H1 (cell line): ENCODE measurements around the gene TRDN. TPM values are rescaled to one million over a fixed set of nuclear protein-coding genes. Genes with fewer than 3 reads are reported as not detected.

Experiments used
- CTCF ChIA-PET: fragments of 300-600 bp; sonication (Branson Sonifier 250); formaldehyde crosslinking; loops from one replicate; lab custom pipeline; 2021; ENCODE audit not compliant: partially characterized antibody; lab: Charles Lee
- POLR2A ChIA-PET: fragments of 300-600 bp; sonication (Branson Sonifier 250); formaldehyde crosslinking; loops from one replicate; lab custom pipeline; 2021; ENCODE audit warnings: inconsistent platforms; ENCODE audit not compliant: partially characterized antibody; lab: Charles Lee
- DNase-seq, 2 experiments: peaks; one replicate each; pipeline versions ENCODE4 v3.0.0 to v3.0.0-alpha.2; 2010 to 2022; ENCODE audit warnings: low spot score in 2 of 2, low read depth in 1 of 2, mixed read lengths in 1 of 2
- FAIRE-seq: peaks from 2 replicates; lab custom pipeline; 2011; peaks lifted over from hg19 to GRCh38; lab: Jason Lieb, UNC
- H2AFZ ChIP-seq: 2 replicates; pipeline ENCODE4 v1.8.1; 2012; ENCODE audit warnings: low read length, inconsistent platforms
- H2AK5ac ChIP-seq: 2 replicates; pipeline ENCODE4 v1.6.1; 2013; ENCODE audit warnings: low read depth, low read length
- H2BK120ac ChIP-seq: replicated peaks from 2 replicates; pipeline ENCODE3; 2013; ENCODE audit warnings: low read depth, low read length, inconsistent platforms
- H2BK12ac ChIP-seq: 2 replicates; pipeline ENCODE4 v1.6.1; 2013; ENCODE audit warnings: low read depth, low read length
- H2BK15ac ChIP-seq: 2 replicates; pipeline ENCODE4 v1.6.1; 2013; ENCODE audit warnings: low read length
- H2BK20ac ChIP-seq: 2 replicates; pipeline ENCODE4 v1.6.1; 2013; ENCODE audit warnings: low read length
- H2BK5ac ChIP-seq: 2 replicates; pipeline ENCODE4 v1.6.1; 2013; ENCODE audit warnings: low read depth, low read length
- H3K14ac ChIP-seq: 2 replicates; pipeline ENCODE4 v1.6.1; 2013; ENCODE audit warnings: inconsistent platforms; ENCODE audit not compliant: insufficient read length
- H3K18ac ChIP-seq: 2 replicates; pipeline ENCODE4 v1.6.1; 2013; ENCODE audit warnings: low read length; ENCODE audit errors: extremely low read depth
- H3K23ac ChIP-seq: 2 replicates; pipeline ENCODE4 v1.6.1; 2013; ENCODE audit warnings: inconsistent platforms; ENCODE audit not compliant: insufficient read length
- H3K23me2 ChIP-seq: 2 replicates; pipeline ENCODE4 v1.6.1; 2013; ENCODE audit warnings: low read depth, low read length
- H3K27ac ChIP-seq: 2 replicates; pipeline ENCODE4 v1.6.1; 2011; ENCODE audit warnings: low read depth, low read length, inconsistent platforms
- H3K27me3 ChIP-seq, 4 experiments: replicated peaks in 1 of 4; 1 replicate in 1 of 4; 2 replicates in 3 of 4; pipeline versions ENCODE4 v1.6.1 to v1.8.1; 2011 to 2013; ENCODE audit warnings: low read length in 3 of 4, mild to moderate bottlenecking in 3 of 4, inconsistent platforms in 2 of 4, mixed read lengths in 2 of 4, moderate library complexity in 1 of 4; ENCODE audit not compliant: control insufficient read depth in 3 of 4, insufficient read depth in 3 of 4; ENCODE audit errors: extremely low read depth in 1 of 4
- H3K36me3 ChIP-seq, 4 experiments: 2 replicates each; pipeline versions ENCODE4 v1.6.1 to v1.8.1; 2011 to 2013; ENCODE audit warnings: mild to moderate bottlenecking in 4 of 4, low read length in 3 of 4, moderate library complexity in 2 of 4, control low read depth in 1 of 4, inconsistent platforms in 1 of 4; ENCODE audit not compliant: insufficient read depth in 4 of 4, control insufficient read depth in 2 of 4
- H3K4ac ChIP-seq: replicated peaks from 2 replicates; pipeline ENCODE3; 2013; ENCODE audit warnings: low read length, low read depth, mixed read lengths, inconsistent platforms; ENCODE audit not compliant: insufficient read length
- H3K4me1 ChIP-seq, 4 experiments: replicated peaks in 1 of 4; 1 replicate in 1 of 4; 2 replicates in 3 of 4; pipeline versions ENCODE4 v1.6.1 to v1.8.1; 2011 to 2013; ENCODE audit warnings: low read length in 3 of 4, inconsistent platforms in 2 of 4, mixed read lengths in 1 of 4; ENCODE audit not compliant: insufficient read depth in 4 of 4, control insufficient read depth in 3 of 4
- H3K4me2 ChIP-seq, 2 experiments: 2 replicates each; pipeline versions ENCODE4 v1.6.1 to v1.8.1; 2011 to 2013; ENCODE audit warnings: low read depth in 2 of 2, low read length in 2 of 2, control low read depth in 1 of 2, inconsistent platforms in 1 of 2, mild to moderate bottlenecking in 1 of 2; ENCODE audit not compliant: insufficient read depth in 1 of 2
- H3K4me3 ChIP-seq, 4 experiments: fragments of 200-600, 300-600 bp in 1 of 4; sonication (generic), shearing (Covaris generic), sonication (Bioruptor Twin) in 1 of 4; 2 replicates each; pipeline versions ENCODE4 v1.5.1 to v1.8.1; 2011 to 2016; ENCODE audit warnings: low read length in 4 of 4, low read depth in 3 of 4, control low read depth in 2 of 4, inconsistent platforms in 2 of 4, mild to moderate bottlenecking in 2 of 4, mixed read lengths in 1 of 4, moderate library complexity in 1 of 4; ENCODE audit not compliant: insufficient read depth in 2 of 4; ENCODE audit errors: extremely low read depth in 1 of 4
- H3K56ac ChIP-seq: replicated peaks from 2 replicates; pipeline ENCODE3; 2013; ENCODE audit warnings: low read depth, mild to moderate bottlenecking, mixed read lengths, low read length, inconsistent platforms; ENCODE audit not compliant: insufficient read length
- H3K79me1 ChIP-seq: 2 replicates; pipeline ENCODE4 v1.6.1; 2013; ENCODE audit warnings: low read depth, low read length, control low read depth
- H3K79me2 ChIP-seq, 2 experiments: 2 replicates each; pipeline versions ENCODE4 v1.6.1 to v1.8.1; 2012 to 2013; ENCODE audit warnings: low read length in 2 of 2, mild to moderate bottlenecking in 2 of 2, inconsistent platforms in 1 of 2; ENCODE audit not compliant: insufficient read depth in 2 of 2, control insufficient read depth in 1 of 2
- H3K9ac ChIP-seq, 4 experiments: replicated peaks in 1 of 4; 1 replicate in 1 of 4; 2 replicates in 3 of 4; pipeline versions ENCODE4 v1.6.1 to v1.8.1; 2011 to 2013; ENCODE audit warnings: low read depth in 3 of 4, low read length in 3 of 4, control low read depth in 2 of 4, mild to moderate bottlenecking in 2 of 4, moderate library complexity in 2 of 4, inconsistent platforms in 1 of 4; ENCODE audit errors: extremely low read depth in 1 of 4
- H3K9me3 ChIP-seq, 2 experiments: 2 replicates each; pipeline versions ENCODE4 v1.6.1 to v1.8.1; 2012 to 2013; ENCODE audit warnings: mild to moderate bottlenecking in 2 of 2, moderate library complexity in 2 of 2, control low read depth in 1 of 2, inconsistent platforms in 1 of 2, low read depth in 1 of 2, low read length in 1 of 2, mixed read lengths in 1 of 2; ENCODE audit not compliant: insufficient read depth in 2 of 2
- H4K20me1 ChIP-seq, 2 experiments: replicated peaks in 1 of 2; 2 replicates each; pipeline versions ENCODE3 to v1.8.1; 2011 to 2013; ENCODE audit warnings: inconsistent platforms in 2 of 2, low read length in 2 of 2, mild to moderate bottlenecking in 1 of 2; ENCODE audit not compliant: insufficient read depth in 2 of 2, control insufficient read depth in 1 of 2
- H4K5ac ChIP-seq: 2 replicates; pipeline ENCODE4 v1.6.1; 2013; ENCODE audit warnings: low read length, low read depth, mixed read lengths, inconsistent platforms; ENCODE audit not compliant: insufficient read length
- H4K8ac ChIP-seq: 2 replicates; pipeline ENCODE4 v1.8.0; 2013; ENCODE audit warnings: mild to moderate bottlenecking, moderate library complexity, low read length, inconsistent platforms; ENCODE audit not compliant: insufficient read depth; ENCODE audit errors: extremely low read depth
- H4K91ac ChIP-seq: replicated peaks from 2 replicates; pipeline ENCODE3; 2013; ENCODE audit warnings: low read length, mixed read lengths, inconsistent platforms; ENCODE audit not compliant: insufficient read length
- CHD2 ChIP-seq: IDR thresholded peaks from 2 replicates; pipeline ENCODE4 v1.6.1; 2012; ENCODE audit warnings: low read length, improper control_type of control experiment
- HDAC2 ChIP-seq, 2 experiments: fragments of 300-600 bp in 1 of 2; sonication (generic) in 1 of 2; IDR thresholded peaks; 2 replicates each; pipeline ENCODE4 v1.6.1; 2011 to 2012; ENCODE audit warnings: low read depth in 2 of 2, low read length in 2 of 2, mild to moderate bottlenecking in 2 of 2, moderate library complexity in 2 of 2, borderline replicate concordance in 1 of 2, inconsistent platforms in 1 of 2
- KDM4A ChIP-seq: IDR thresholded peaks from one replicate; pipeline ENCODE4 v1.7.1; 2012; ENCODE audit warnings: low read depth, mild to moderate bottlenecking, moderate library complexity, low read length, inconsistent platforms; ENCODE audit not compliant: severe bottlenecking
- MAX ChIP-seq: IDR thresholded peaks from 2 replicates; pipeline ENCODE4 v1.6.1; 2012; ENCODE audit warnings: inconsistent platforms
- PHF8 ChIP-seq: fragments of 200-600 bp; sonication (generic); conservative IDR thresholded peaks from 2 replicates; pipeline ENCODE4 v1.7.1; 2012; ENCODE audit warnings: low read depth, mild to moderate bottlenecking, inconsistent platforms, low read length, moderate library complexity
- SP2 ChIP-seq: IDR thresholded peaks from 2 replicates; pipeline ENCODE4 v1.6.1; 2012; ENCODE audit warnings: mild to moderate bottlenecking, low read length, inconsistent platforms
- SP4 ChIP-seq: IDR thresholded peaks from 2 replicates; pipeline ENCODE4 v1.6.1; 2012; ENCODE audit warnings: low read length, inconsistent platforms
- YY1 ChIP-seq: IDR thresholded peaks from 2 replicates; pipeline ENCODE4 v1.6.1; 2011; ENCODE audit warnings: low read depth, mild to moderate bottlenecking, low read length
- WGBS, 2 experiments: shearing (Covaris generic) in 1 of 2; methylation state at CpG; one replicate each; pipeline versions ENCODE4 v1.1.6 to v1.1.7; 2013 to 2015; ENCODE audit warnings: low lambda C conversion rate in 2 of 2, mixed read lengths in 2 of 2, inconsistent platforms in 1 of 2, low coverage in 1 of 2, missing lambda C conversion rate in 1 of 2; ENCODE audit not compliant: insufficient replicate concordance in 2 of 2, insufficient coverage in 1 of 2, insufficient read length in 1 of 2; ENCODE audit errors: extremely low coverage in 1 of 2, missing lambda C conversion rate in 1 of 2; 5-methylcytosine and 5-hydroxymethylcytosine counted together
- polyA plus RNA-seq, 7 experiments: library from polyadenylated mRNA; depleted of rRNA in 3 of 7; stranded (reverse) in 5 of 7; unstranded in 2 of 7; fragments of >200 nt in 5 of 7; fragments of 200-250 nt in 2 of 7; gene quantifications; 1 replicate in 5 of 7; 2 replicates in 1 of 7; 4 replicates in 1 of 7; pipeline versions ENCODE4 v1.2.1 to v1.2.3, GENCODE V29; 2011 to 2013; ENCODE audit warnings: missing spikeins in 2 of 7, mixed read lengths in 2 of 7
- total RNA-seq: library from RNA; stranded (reverse); fragmentation: NEBNext Ultra II Directional; extraction: Animal tissue kit (Norgen Biotek cat#: 25700); gene quantifications from 2 replicates; pipeline ENCODE4 v1.2.1, GENCODE V29; 2021

Gene TRDN
- total and polyA plus RNA-seq, 2 of the 8 experiments (the other 6 are each of a cell fraction or from before 2014, with no cell fraction given) = 1.6 to 41.6 TPM

DNA sequence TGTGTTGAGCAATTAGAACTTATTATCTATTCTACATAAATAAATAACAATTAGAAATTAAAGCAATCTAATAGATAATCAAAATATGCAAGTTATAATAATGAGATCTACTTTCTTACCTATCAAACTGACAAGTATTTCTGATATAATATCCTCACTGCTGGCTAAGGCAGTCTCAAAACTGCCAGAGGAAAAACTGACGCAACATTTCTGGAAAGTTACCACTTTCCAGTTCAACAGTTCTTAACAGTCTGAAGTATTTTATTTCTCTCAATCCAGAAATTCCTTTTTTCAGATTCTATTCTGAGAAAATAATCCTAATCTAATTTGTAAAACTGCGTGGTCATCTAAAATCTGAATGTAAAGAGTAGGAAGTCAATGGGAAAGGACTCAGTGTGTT lies 121.0 kb downstream of the TRDN start:
- no peaks in the 10 kb centered on the region for H3K79me2 ChIP-seq
- H4K5ac ChIP-seq = no peak overlapping the region
- no peak overlapping the region for H3K4me2 ChIP-seq
- H3K4me3 ChIP-seq = no peak overlapping the region
- no peaks in the 10 kb centered on the region for H3K79me1 ChIP-seq
- no peak overlapping the region for H3K27ac ChIP-seq
- H3K23me2 ChIP-seq = no peaks in the 10 kb centered on the region
- no peak overlapping the region for H3K9ac ChIP-seq
- H2BK5ac ChIP-seq = no peak overlapping the region
- no peaks in the 10 kb centered on the region for H4K20me1 ChIP-seq
- no peak overlapping the region for H3K23ac ChIP-seq
- WGBS, 2 experiments = 88% methylated on average over 2 of the region's 2 CpGs; no CpG with 5 or more reads in 1 of the 2 experiments
- H3K36me3 ChIP-seq = peaks cover 0 to 3% (median 0%) of the 10 kb centered on the region in 4 experiments; a peak in 1 of 8 replicates
- FAIRE-seq = no peak
- ChIA-PET POLR2A (no interaction called here), CTCF (no interaction called here)
- H4K91ac ChIP-seq = no peak overlapping the region
- no peak overlapping the region for H2AK5ac ChIP-seq
- H2BK120ac ChIP-seq = no peak overlapping the region
- no peak overlapping the region for H2BK15ac ChIP-seq
- H2AFZ ChIP-seq = no peak overlapping the region
- peaks cover 0 to 5% (median 2%) of the 10 kb centered on the region in 4 experiments; a peak in 2 of 7 replicates for H3K4me1 ChIP-seq
- no peak overlapping the region for H3K14ac ChIP-seq
- no peak overlapping the region for H3K18ac ChIP-seq
- H2BK12ac ChIP-seq = no peak overlapping the region
- H4K8ac ChIP-seq = no peak overlapping the region
- H2BK20ac ChIP-seq = no peak overlapping the region
- no peaks in the 10 kb centered on the region for H3K9me3 ChIP-seq
- H3K27me3 ChIP-seq = no peaks in the 10 kb centered on the region
- DNase-seq = no peak
- no peak overlapping the region for H3K56ac ChIP-seq
- no peak overlapping the region for H3K4ac ChIP-seq
- TF ChIP-seq CHD2 (no peak), PHF8 (no peak), MAX (no peak), SP4 (no peak), YY1 (no peak), KDM4A (no peak), SP2 (no peak), HDAC2 (IDR thresholded peaks at IDR 0.05; ENCODE audit: borderline replicate concordance in 1 of 2, low read depth in 2 of 2, low read length in 2 of 2) (no peak)
